ENCODE measurements around the gene TTC31. TPM values are rescaled to one million over a fixed set of nuclear protein-coding genes. Genes with fewer than 3 reads are reported as not detected.

Gene TTC31
- total RNA-seq (10 to 100 TPM in 1 of 4 donors, 1 to 10 TPM in 3; 5.4 to 10.1 (median 8.4) TPM), polyA plus RNA-seq (10 to 100 TPM in 1 of 3 donors, 1 to 10 TPM in 2; 7.9 to 13.2 (median 9.4) TPM)
- long read RNA-seq, donor 1, partial matches to known transcripts, result 0 of 3 reads
- long read RNA-seq, donor 1, other reads (novel, unspliced or antisense), result 3 of 3 reads
- long read RNA-seq, donor 2, partial matches to known transcripts, result 1 of 7 reads
- long read RNA-seq, donor 2, other reads (novel, unspliced or antisense), result 5 of 7 reads

DNA sequence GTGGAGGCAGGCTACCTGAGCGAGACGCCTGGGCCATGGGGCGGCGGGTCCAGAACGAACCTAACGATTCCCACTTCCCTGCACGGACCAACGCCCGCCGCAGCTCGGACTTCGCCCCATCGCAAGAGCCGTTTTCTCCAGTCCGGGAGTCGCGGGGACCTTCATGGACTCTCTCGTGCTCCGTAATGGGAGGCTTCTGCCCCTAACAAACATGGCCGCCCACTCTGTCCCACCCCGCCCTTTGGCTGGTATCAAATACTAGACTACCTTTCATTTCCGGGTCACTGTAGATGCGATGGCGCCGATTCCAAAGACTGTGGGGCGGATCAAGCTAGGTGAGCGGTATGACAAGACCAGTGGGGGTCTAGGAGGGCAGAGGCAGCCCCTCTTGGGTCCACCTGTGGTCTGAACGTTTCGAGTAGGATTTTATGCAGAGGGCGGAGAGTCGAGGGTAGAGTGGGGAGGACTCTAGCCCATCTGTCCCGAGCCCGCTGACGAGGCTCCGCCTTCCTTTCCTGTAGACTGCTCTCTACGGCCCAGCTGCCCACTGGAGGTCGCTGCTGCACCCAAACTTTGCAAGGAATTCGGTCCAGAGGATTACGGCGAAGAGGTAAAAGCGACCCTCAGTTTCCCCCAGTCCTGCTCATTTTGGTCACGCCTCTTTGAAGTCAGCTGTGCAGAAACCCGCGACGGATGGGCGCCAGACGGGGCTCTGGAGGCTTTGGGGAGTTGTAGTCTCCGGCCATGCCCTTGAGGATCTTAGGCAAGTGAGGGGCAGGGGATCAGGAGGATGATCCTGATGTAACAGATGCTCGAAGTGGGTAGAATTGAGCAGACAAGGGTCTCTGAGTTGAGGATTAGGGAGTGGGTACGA lies at the start of gene TTC31, which contains the start of gene CCDC142:
TTC31 (plus strand) TSS at position 281 of the 874 bp plus-strand sequence; CDS start at position 296, 15 bp downstream.
CCDC142 (minus strand) TSS at position 198 of the 874 bp plus-strand sequence; CDS start at position 37, 161 bp downstream.
- DNase-seq, result peak; percentile 95 to 97
- intact Hi-C loops (cut with DNase I), result loop anchor here (1.0 to 5.0 kb wide), 5 partner anchors 28 to 105 kb away; partner anchors contain the start of genes AUP1 (in 2 of the 2), HTRA2 (in 2 of the 2) and INO80B (in 2 of the 2)
- Histone ChIP-seq H3K27me3 (ENCODE audit: insufficient read depth in 3 of 3, low read length in 2 of 3) (no peaks in the 10 kb centered on the region), H3K36me3 (ENCODE audit: insufficient read depth in 1 of 2, low read depth in 1 of 2) (peaks cover 2 to 59% of the 10 kb centered on the region in 2 donors), H3K27ac (peak within 1 kb of the TSS; percentile 91), H3K9me3 (no peaks in the 10 kb centered on the region), H3K4me3 (peak within 1 kb of the TSS; percentile 98), H3K4me1 (peaks cover 22% of the 10 kb centered on the region)
- ATAC-seq, result peak; percentile 98 to 99 (median 99)
- TF ChIP-seq CTCF (IDR thresholded peaks at IDR 0.05), result peak; percentile 79
- WGBS, 3 donors, result 0 to 1% (median 0%) methylated on average over 45 to 50 of the region's 50 CpGs

GRCh38 chr2:74436111-74436805 lies 46.6 kb upstream of the TTC31 start:
- WGBS, 3 donors, result 46 to 67% (median 49%) methylated on average over 42 to 43 of the region's 43 CpGs
- Histone ChIP-seq H3K36me3 (ENCODE audit: insufficient read depth in 1 of 2, low read depth in 1 of 2) (peaks cover 0 to 11% of the 10 kb centered on the region in 2 donors), H3K4me3 (peak overlapping the region; percentile 7), H3K27ac (no peak overlapping the region), H3K27me3 (ENCODE audit: insufficient read depth in 3 of 3, low read length in 2 of 3) (peaks cover 0 to 12% (median 6%) of the 10 kb centered on the region in 3 donors), H3K4me1 (no peaks in the 10 kb centered on the region), H3K9me3 (no peaks in the 10 kb centered on the region)
- ATAC-seq (no peak), DNase-seq (no peak)
- intact Hi-C loops (cut with DNase I), result no loop called here
- no peak for TF ChIP-seq CTCF (IDR thresholded peaks at IDR 0.05)

DNA sequence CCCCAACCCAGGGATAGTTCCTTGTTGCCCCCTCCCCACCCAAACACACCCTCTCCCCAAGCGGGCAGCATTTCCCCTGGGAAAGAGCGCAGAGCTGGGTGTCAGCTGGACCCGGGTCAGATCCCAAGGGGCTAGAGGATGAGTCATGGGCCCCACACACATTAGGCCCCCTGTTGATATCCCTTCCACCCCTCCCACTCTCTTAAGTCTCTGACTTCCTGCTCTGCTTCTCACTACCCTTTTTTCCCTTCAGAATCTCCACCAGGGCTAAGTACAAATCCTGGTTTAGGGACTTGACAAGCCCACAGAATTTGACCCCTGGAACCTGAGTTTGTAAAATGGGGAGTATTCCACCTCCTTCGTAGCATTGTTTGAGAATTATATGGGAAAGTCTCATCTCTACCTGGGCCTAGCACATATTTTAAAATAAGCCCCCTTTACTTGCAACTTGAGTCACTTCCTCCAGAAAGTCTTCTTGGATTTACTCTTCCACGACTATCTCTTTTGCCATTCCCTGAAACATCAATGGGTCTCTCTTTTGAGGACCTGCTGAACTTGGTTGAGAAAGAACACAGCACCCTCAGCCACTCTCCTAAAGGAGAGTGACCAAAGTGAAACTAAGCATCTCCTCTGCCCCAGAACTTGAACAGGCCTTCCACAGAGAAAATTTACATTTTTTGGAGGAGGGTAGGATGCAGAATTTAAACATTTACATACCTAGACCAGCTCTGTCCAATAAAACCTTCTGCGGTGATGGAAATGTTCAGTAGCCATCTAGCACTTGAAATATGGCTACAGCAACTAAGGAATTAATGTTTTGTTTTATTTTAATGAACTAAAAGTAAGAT lies 45.8 kb upstream of the TTC31 start:
- peak overlapping the region; percentile 7 for H3K4me3 ChIP-seq
- no peak for ATAC-seq
- peaks cover 0 to 3% of the 10 kb centered on the region in 2 donors for H3K36me3 ChIP-seq (ENCODE audit: insufficient read depth in 1 of 2, low read depth in 1 of 2)
- H3K9me3 ChIP-seq, result no peaks in the 10 kb centered on the region
- no peak overlapping the region for H3K27ac ChIP-seq
- WGBS, 3 donors, result 60 to 68% (median 64%) methylated on average over 6 of the region's 6 CpGs
- no peaks in the 10 kb centered on the region for H3K4me1 ChIP-seq
- peaks cover 0 to 14% (median 14%) of the 10 kb centered on the region in 3 donors for H3K27me3 ChIP-seq (ENCODE audit: insufficient read depth in 3 of 3, low read length in 2 of 3)
- DNase-seq, result no peak
- TF ChIP-seq CTCF (IDR thresholded peaks at IDR 0.05), result no peak
- intact Hi-C loops (cut with DNase I), result no loop called here

GRCh38 chr2:74438248-74438647 lies 44.6 kb upstream of the TTC31 start:
- ATAC-seq (no peak), DNase-seq (no peak)
- no peaks in the 10 kb centered on the region for H3K36me3 ChIP-seq (ENCODE audit: insufficient read depth in 1 of 2, low read depth in 1 of 2)
- 83 to 93% (median 92%) methylated on average over 1 of the region's 1 CpG for WGBS, 3 donors
- intact Hi-C loops (cut with DNase I), result no loop called here
- H3K9me3 ChIP-seq, result no peaks in the 10 kb centered on the region
- no peak overlapping the region for H3K4me3 ChIP-seq
- no peak overlapping the region for H3K27ac ChIP-seq
- no peaks in the 10 kb centered on the region for H3K4me1 ChIP-seq
- H3K27me3 ChIP-seq (ENCODE audit: insufficient read depth in 3 of 3, low read length in 2 of 3), result peaks cover 0 to 24% (median 19%) of the 10 kb centered on the region in 3 donors
- no peak for TF ChIP-seq CTCF (IDR thresholded peaks at IDR 0.05)
